Measurements from ENCODE around the gene PRB2.
A peak's percentile ranks its signal among the peaks of the same experiment; 100 is the strongest.
"Not testable (repeated sequence)": the region's sequence is repeated elsewhere in the genome, so short reads cannot be mapped to it uniquely, and the experiment has no call there.

Gene PRB2

DNA sequence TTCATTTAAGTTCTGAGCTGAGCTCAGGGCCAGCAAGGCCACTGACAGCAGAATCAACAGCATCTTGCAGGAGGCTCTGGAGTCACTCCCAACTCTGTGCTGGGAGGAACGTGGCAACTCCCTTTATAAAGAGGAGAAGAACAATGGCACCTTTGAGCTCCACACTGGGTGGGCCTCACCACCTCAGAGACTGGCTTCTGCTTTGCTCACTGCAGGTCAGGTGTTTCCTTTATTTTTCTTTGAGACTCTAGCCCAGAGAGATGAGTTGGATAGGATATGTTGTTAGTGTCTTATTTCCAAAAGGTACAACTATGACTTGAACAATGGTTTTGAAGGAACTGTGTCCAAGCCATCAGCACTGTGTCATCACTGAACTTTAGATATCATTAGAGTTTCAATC, at the start of gene PRB2:
TSS of gene PRB2 (minus strand) at position 101 of the 400 bp plus-strand sequence. CDS start at position 63, 38 bp downstream.
- not testable (repeated sequence) for DNase-seq (ENCODE audit: low spot score)

- DNase-seq (ENCODE audit: low spot score): peak; percentile 75
These were observed 42.6 kb upstream of the PRB2 start for GRCh38 chr12:11437966-11438365.

DNA sequence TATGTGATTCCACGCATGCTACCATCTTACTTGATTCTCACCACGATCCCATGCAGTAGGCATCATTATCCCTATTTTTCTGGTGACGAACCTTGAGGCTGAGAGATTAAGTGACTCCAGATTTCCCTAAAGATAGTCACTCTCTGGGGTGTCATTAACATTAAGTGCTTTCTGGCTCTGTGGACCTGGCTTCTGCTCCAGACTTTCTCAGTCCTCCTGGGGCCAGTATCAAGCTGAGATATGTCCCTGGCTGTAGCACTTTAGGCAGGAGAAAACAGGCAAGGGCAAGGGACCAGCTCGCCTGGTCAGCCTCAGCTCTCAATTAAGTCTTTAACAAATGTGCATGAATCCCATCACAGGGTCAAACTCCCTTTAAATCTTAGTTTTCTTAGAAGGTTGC, 38.3 kb upstream of the PRB2 start:
- no peak for DNase-seq (ENCODE audit: low spot score)

GRCh38 chr12:11431486-11431885, 36.1 kb upstream of the PRB2 start:
- no peak for DNase-seq (ENCODE audit: low spot score)

DNA sequence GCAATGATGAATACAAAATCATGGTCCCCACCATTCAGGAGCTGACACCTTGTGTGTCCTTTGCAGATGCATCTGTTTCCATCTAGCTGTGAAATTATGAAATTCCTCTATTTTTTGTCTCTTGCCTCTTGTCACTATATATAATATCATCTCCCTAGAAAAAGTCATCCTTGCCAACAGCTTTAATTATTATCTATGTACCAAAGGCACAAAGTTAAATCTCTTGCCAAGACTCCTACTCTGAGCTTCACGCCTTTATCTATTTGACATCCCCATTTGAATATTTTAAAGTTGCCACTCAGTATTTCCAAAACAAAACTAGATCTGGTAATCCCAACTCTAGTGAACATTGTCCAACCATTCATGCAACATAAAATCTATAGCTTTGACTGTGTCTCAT, 32.0 kb upstream of the PRB2 start:
- DNase-seq (ENCODE audit: low spot score): peak; percentile 13

DNA sequence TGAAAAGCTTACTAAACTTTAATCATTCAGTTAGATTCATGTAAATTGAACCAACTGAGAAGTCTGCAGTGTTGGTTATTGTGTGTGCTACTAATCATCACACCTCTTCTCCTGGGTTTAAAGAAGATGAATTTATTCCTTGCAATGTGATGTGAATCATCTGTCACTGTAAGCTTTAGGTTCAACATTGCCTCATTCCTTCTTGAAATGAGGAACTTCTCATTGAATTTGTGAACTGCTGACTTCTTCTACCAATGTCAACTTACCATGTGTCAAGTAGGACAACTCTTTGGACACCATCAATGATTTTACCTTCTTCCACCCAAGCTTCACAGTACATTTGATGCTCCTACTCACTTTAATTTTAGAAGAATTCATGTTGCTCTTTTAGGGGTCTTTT, 17.4 kb upstream of the PRB2 start:
- no peak for DNase-seq (ENCODE audit: low spot score)

- no peak for DNase-seq (ENCODE audit: low spot score)
These were observed 12.7 kb upstream of the PRB2 start for GRCh38 chr12:11408096-11408495.

DNA sequence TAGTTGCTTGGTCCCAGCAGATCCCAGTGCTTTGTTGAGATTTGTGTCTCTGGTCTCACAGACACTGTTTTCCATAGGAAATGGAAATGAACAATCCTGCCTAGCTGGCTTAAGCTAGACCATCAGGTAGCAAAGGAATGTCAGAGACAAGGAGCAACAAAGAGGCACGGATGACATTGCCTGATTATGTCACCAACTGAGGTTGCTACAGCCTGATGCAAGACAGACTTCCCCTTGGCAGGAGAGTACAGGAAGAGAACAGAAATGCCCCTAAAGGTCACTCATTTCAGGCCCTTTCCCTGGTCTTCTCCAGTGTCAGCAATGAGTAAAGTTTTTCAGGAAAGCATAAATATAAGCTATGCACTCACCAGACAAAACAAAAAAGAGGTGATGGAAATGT, 2.0 kb upstream of the PRB2 start:
- no peak for DNase-seq (ENCODE audit: low spot score)

DNA sequence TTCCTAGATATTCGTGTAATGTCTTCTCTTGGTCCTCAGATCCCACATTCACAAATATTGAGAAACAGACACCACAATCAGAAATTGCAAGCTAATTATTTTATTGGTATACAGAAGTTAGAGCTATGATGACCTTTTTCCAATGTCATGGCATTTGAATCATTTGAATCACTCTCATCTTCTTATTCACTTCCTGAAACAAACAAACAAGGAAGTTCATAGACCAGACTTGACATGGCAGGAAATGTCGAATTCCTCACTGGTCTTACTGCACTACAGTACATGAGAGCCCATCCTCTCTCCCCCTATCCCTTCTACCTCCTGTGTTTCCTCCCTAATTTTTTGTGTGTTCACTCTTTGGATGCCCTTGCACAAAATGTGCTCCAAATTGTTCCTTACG, 3.9 kb downstream of the PRB2 start:
- not testable (repeated sequence) for DNase-seq (ENCODE audit: low spot score)

DNA sequence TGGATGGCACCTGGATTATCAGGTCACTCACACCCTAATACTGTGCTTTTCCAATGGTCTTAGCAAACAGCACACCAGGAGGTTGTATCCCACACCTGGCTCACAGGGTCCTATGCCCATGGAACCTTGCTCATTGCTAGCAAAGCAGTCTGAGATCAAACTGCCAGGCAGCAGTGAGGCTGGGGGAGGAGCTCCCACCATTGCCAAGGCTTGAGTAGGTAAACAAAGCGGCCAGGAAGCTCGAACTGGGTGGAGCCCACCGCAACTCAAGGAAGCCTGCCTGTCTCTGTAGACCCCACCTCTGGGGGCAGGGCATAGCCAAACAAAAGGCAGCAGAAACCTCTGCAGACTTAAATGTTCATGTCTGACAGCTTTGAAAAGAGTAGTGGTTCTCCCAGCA, 17.9 kb downstream of the PRB2 start:
- not testable (repeated sequence) for DNase-seq (ENCODE audit: low spot score)

DNA sequence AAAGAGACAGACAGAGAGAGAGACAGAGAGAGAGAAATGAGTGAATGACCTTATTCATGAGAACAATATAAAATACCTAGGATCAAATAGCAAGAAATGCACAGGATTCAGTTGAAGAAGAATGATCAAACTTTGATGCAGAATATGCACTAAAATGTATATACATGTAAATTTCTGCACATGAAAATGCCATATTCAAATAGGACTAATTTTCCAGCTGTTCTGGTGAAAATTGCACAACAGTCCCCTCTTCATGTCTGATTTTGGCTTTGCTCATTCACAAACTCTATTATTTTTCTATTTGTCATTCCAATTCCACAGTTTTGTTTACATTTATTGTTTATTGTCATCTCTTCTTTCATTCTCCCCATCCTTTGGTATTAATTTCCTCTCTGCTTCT, 34.2 kb downstream of the PRB2 start:
- no peak for DNase-seq (ENCODE audit: low spot score)

DNA sequence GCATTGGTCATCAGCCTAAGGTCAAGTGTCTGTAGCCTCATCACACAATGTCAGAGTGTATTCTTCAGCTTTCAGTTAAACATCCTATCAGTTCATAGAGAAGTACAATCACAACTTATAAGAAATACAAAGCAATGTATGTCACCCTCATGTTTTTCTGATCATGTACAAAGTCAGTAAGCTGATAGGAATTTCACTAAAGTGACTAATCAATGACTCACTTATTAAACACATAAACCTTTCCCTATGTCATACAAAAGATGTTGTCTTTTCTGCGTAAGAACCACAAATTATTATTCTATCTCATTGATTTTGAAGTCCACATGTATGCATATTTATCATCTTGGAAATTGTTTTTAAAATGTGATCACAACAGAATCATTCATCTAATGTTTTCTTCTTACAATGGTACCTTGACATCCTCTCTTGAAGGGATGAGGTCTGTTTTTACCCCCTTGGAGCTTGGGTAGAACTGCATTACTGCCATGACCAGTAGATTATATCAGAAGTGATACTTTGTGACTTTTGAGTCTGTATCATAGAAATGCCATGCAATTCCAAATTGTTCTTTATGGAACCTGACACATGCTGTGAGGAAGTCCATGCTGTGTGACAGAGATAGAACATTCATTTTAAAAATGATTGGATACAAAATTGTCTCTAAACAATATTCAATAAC, 35.0 kb downstream of the PRB2 start:
- not testable (repeated sequence) for DNase-seq (ENCODE audit: low spot score)

GRCh38 chr12:11351736-11352135, 43.6 kb downstream of the PRB2 start:
- DNase-seq (ENCODE audit: low spot score): not testable (repeated sequence)

DNA sequence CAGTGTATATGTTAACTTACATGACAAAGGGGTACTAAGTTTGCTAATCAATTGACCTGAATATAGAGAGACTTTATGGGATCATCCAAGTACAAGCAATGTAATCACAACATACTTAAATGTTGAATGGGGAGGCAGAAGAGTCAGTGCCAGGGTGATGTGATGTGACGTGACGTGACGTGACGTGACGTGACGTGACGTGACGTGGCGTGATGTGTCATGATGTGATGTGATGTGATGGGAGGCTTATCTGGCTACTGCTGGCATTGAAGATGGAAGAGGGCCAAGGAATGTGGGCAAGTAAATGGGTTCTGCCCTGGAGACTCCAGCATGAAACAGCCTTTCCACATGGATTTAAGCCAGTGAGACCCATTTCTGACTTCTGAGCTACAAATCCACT, 46.9 kb downstream of the PRB2 start:
- no peak for DNase-seq (ENCODE audit: low spot score)

GRCh38 chr12:11347810-11348209, 47.6 kb downstream of the PRB2 start:
- DNase-seq (ENCODE audit: low spot score): no peak

DNA sequence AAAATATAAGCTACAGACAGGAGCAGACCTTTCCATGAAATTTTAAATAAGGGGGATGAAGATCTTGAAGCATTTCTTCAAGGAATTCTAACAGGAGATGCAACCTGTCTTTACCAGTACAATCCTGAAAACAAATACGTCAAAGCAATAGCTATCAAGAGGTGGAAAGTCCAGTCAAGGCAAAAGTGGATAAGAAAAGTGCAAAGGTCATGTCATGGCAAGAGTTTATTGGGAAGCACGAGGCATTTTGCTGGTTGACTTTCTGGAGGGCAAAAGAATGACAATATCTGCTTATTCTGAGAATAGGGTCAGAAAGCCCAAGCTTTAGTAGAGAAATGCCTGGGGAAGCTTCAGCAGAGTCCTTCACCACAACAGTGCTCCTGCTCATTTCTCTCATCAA, 50.9 kb downstream of the PRB2 start:
- DNase-seq (ENCODE audit: low spot score): no peak

Data from putamen (tissue), 1 donor.